HL-60/S4 (cell line): Measurements from ENCODE around the gene AFAP1.

Source experiments
- in situ Hi-C: fragments of 300-500 bp; cut with MboI; formaldehyde crosslinking; loops from 2 replicates; pipeline ENCODE4 v1.14.3; 2022; ENCODE audit warnings: low sequenced_read_pairs

AFAP1 gene

GRCh38 chr4:7810783-7811535, 128.7 kb downstream of the AFAP1 start:
- in situ Hi-C loops: loop anchor here (25.0 kb wide), 2 partner anchors 176 to 601 kb away; no protein-coding TSS in a partner anchor

- in situ Hi-C loops: loop anchor here (25.0 kb wide), 2 partner anchors 179 to 604 kb away; no protein-coding TSS in a partner anchor
Measured at GRCh38 chr4:7808752-7809151, 130.9 kb downstream of the AFAP1 start.

- in situ Hi-C loops: loop anchor here (25.0 kb wide), 2 partner anchors 179 to 604 kb away; no protein-coding TSS in a partner anchor
Measured at GRCh38 chr4:7808181-7808580, 131.5 kb downstream of the AFAP1 start.

DNA sequence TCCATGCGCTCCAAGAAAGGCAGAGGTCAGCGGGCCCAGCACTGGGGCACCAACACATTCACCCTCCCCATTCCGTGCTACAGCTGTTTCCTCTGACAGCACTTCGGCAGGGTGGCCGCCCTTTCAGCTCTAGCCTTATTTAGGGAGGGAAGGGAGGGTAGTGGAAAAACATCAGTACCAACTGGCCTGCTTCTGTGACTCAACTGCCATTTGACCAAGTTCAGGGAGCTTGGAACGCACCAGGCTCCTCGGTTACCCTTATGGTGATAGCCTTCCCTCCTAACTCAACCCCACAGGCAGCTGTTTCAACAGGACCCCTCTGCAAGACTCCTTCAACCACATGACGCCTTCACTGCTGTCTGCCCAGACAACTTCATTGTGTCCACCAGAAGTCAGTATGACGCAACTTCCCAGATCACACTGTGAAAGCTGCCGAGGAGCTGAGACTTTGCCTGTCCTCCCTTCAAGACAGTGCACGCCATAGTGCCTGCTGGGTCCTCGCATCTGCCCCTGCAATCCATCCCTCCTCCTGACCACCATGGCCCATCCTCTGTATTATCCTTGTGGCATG, 132.2 kb downstream of the AFAP1 start:
- in situ Hi-C loops: loop anchor here (25.0 kb wide), 2 partner anchors 180 to 605 kb away; no protein-coding TSS in a partner anchor

- in situ Hi-C loops: loop anchor here (25.0 kb wide), 2 partner anchors 181 to 606 kb away; no protein-coding TSS in a partner anchor
Measured at GRCh38 chr4:7806338-7807090, 133.1 kb downstream of the AFAP1 start.

DNA sequence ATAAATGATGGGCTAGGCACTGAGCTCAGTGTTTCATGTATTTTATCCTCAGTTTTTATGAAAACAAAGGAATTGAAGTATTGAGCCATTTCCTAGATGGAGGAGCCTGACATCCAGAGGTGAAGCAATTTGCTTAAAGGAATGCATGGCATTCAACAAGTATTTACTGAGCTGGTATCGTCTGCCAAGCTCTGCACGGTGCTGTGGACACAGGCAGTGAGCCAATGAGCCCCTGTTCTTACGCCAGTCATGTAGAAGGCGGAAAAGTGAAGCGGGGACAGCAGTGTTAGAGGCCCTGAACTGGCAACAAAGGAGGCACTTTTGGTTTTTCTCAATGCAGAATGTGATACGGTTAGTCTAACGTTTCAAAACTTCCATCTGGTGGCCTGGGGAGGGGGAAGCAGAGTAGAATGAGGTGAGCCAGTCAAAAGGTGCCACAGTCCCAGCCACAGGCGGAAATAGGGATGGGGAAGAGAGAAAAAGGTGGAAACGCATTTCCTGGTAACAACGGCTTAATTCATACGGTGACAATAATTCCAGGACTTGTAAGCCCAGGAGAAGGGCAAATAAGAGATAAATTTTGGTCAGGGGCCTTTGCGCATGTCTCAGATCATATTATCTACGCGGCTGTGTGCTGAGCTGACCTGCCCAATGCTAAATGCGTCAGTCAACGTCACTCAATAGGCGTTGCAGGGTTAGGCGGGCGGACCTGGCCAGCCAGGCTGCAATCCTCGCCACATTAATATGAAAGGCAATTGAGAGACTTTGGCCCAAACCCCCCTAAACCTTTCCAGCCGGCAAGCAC, 133.9 kb downstream of the AFAP1 start:
- in situ Hi-C loops: loop anchor here (25.0 kb wide), 2 partner anchors 182 to 607 kb away; no protein-coding TSS in a partner anchor

DNA sequence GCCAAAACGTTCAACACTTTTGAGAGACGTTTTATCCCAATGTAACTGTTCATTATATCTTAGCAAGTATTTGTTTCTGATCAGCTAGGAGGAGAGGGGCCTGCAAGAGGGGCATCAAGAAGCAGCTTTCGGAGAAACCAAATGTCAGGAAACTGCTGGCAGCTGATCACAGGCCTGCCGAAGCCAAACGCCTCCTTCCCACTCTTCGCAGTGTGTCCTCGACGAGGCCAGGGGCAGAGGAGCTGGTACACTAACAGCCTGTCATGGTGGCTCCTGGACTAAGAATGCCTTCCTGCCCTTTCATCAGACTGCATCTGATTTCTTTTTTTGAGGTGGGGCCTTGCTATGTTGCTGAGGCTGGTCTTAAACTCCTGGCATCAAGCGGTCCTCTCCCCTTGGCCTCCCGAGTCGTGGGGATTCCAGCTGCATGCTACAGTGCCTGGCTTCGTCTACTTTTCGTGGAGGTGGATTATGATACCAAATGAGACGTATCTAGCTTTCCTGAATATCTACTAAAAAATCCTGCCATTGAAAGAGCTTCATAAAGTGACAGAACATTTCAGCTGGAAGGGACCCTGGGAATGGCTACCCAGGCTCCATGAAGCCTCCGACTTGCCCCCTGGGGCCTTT, 134.8 kb downstream of the AFAP1 start:
- in situ Hi-C loops: loop anchor here (25.0 kb wide), 2 partner anchors 182 to 607 kb away; no protein-coding TSS in a partner anchor

GRCh38 chr4:7803992-7804755, 135.5 kb downstream of the AFAP1 start:
- in situ Hi-C loops: loop anchor here (25.0 kb wide), 2 partner anchors 183 to 608 kb away; no protein-coding TSS in a partner anchor

- in situ Hi-C loops: loop anchor here (25.0 kb wide), 2 partner anchors 184 to 609 kb away; no protein-coding TSS in a partner anchor
Measured at GRCh38 chr4:7803371-7803770, 136.3 kb downstream of the AFAP1 start.

DNA sequence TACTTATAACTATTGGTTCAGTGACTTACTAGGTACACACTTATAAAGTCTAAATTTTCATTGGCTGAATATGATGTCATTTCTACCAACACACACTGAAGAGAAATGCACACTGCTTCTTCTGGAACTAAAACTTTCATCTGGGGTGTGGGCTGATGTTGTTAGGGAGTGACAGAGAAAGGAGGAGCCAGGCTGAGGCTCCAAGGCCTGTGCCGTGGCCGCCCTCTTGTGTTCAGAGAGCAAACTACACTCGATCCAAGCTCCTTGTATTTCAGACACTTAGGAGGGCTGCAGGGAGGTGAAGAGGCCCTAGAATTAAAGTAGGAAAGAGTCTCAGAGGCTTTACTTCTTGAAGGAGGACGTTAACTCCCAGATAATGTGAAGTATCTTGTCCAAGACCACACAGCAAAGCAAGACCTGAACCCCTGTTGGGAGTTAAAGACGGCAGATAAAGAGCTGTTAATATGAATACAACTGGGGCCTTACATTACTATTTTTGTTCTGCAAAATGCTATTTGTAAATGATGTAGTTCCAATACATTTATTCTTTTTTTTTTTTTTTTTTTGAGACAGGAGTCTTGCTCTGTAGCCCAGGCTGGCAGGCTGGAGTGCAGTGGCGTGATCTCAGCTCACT, 137.5 kb downstream of the AFAP1 start:
- in situ Hi-C loops: loop anchor here (25.0 kb wide), 2 partner anchors 185 to 610 kb away; no protein-coding TSS in a partner anchor

GRCh38 chr4:7801641-7802040, 138.0 kb downstream of the AFAP1 start:
- in situ Hi-C loops: loop anchor here (25.0 kb wide), 2 partner anchors 186 to 611 kb away; no protein-coding TSS in a partner anchor

DNA sequence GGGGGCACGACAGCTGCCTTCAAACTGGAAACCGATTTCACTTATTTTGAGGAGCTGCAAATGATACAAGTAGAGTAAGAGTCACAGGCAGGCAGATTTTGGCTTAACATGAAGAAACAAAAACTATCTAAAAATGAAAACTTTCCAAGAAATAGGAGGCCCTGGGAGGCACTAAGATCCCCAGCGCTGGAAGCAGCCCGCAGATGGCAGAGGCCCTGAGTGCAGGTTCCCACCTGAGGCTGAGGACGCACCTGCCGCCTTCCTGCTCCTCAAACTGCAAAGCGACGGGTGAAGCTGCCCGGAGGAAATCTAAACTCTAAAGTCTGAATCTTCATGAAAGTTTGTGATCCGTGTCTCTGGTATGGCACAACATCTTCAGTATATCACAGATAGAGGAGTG, 138.7 kb downstream of the AFAP1 start:
- in situ Hi-C loops: loop anchor here (25.0 kb wide), 2 partner anchors 186 to 611 kb away; no protein-coding TSS in a partner anchor

DNA sequence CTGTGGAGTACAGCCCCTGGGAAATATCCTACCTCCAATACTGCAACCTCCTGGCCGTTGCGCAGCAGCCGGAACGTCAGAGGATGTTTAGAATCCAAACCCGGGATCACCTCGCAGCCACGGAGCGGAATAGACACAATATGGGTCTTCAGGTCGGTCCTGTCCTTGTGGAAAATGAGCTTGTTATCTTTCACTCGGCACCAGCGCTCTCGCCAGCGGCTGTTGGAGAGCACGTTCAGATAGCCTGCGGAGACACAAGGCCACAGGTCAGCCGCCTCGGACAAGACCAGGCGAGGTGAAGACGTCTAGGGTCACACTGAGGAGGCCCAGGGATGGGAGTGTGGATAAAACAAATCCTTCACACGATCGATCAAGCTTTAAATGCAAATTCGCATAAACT, 139.3 kb downstream of the AFAP1 start:
- in situ Hi-C loops: loop anchor here (25.0 kb wide), 2 partner anchors 187 to 612 kb away; no protein-coding TSS in a partner anchor

DNA sequence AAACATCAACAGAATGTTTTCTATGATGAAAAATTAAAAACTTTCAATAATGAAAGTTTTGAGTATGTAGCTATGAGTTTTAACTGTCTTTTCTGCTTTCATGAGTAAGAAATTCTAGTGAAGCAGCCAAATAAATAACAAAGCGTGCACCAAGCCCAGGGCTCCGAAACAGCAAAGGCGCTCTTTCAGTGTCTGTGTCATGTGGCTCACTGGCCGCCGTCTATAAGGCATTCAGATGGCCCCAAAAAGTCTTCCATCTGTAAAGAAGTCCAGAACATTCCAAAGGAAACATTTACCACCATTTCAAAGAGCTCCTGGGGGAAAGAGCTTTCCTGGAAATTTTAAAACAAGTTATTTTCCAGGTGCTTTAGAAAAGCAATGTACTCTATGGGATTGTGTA, 139.9 kb downstream of the AFAP1 start:
- in situ Hi-C loops: loop anchor here (25.0 kb wide), 2 partner anchors 188 to 613 kb away; no protein-coding TSS in a partner anchor

DNA sequence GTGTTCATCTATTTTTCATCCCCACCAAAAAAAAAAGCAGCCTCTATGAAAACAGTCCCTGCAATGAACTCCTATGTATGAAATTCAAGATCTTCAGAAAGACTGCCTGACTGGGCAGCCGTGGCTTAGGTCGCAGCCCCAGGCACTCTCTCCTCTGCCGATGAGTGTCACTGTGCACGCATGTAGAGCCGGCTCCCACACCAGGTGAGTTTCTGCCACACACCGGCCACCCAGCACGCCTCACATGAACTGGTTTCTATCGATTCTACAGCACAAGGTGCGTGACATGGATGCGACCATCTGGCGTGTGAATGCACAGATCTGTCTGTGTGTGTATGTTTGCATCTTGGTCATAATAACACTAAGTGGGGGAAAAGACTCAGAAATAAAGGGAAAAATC, 140.4 kb downstream of the AFAP1 start:
- in situ Hi-C loops: no loop called here

DNA sequence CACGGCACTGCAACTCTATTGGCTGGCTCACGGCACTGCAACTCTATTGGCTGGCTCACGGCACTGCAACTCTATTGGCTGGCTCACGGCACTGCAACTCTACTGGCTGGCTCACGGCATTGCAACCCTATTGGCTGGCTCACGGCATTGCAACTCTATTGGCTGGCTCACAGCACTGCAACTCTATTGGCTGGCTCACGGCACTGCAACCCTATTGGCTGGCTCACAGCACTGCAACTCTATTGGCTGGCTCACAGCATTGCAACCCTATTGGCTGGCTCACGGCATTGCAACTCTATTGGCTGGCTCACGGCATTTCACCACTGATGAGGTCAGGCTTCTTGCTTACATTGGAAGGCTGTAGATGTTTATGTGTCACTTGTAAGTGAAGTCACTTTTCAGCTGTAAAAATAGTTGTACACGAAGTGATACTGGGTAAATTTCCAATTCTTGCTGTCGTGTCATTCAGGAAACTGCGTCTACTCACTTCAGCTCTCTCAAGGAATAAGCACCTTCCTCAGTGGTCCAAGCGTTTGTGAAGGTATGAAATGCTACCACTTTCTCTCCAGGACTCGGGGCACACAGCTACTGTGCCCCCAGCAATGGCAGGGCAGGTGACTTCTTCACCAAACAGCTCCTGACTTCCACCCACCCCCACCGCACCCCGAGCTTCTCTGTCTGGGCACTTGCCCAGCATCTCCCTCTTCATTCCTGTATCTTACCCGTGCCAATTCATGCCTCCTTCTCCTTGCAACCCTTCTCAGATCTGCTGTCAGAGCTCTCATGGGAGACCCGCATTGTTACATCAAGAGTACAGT, 141.3 kb downstream of the AFAP1 start:
- in situ Hi-C loops: no loop called here

GRCh38 chr4:7797330-7797729, 142.3 kb downstream of the AFAP1 start:
- in situ Hi-C loops: no loop called here
